Measurements from ENCODE around the gene INSYN2B.

The INSYN2B gene

GRCh38 chr5:169848792-169849191 is 131.5 kb downstream of the INSYN2B start:
- no peak for DNase-seq (ENCODE audit: low spot score)

- no peak for DNase-seq (ENCODE audit: low spot score)
Observed at GRCh38 chr5:169848271-169848670, 132.0 kb downstream of the INSYN2B start.

GRCh38 chr5:169847519-169847918 is 132.8 kb downstream of the INSYN2B start:
- DNase-seq (ENCODE audit: low spot score) = no peak

- DNase-seq (ENCODE audit: low spot score) = no peak
Observed at GRCh38 chr5:169842699-169843098, 137.6 kb downstream of the INSYN2B start.

- DNase-seq (ENCODE audit: low spot score) = no peak
Observed at GRCh38 chr5:169840405-169840804, 139.9 kb downstream of the INSYN2B start.

GRCh38 chr5:169838688-169839087 is 141.6 kb downstream of the INSYN2B start:
- DNase-seq (ENCODE audit: low spot score) = no peak

GRCh38 chr5:169837686-169838085 is 142.6 kb downstream of the INSYN2B start:
- DNase-seq (ENCODE audit: low spot score) = no peak

GRCh38 chr5:169836835-169837536 is 143.3 kb downstream of the INSYN2B start:
- DNase-seq (ENCODE audit: low spot score) = no peak

- peak; percentile 10 for DNase-seq (ENCODE audit: low spot score)
Observed at GRCh38 chr5:169834540-169834939, 145.8 kb downstream of the INSYN2B start.

GRCh38 chr5:169833681-169834292 is 146.5 kb downstream of the INSYN2B start:
- peak; percentile 35 for DNase-seq (ENCODE audit: low spot score)

GRCh38 chr5:169832845-169833244 is 147.4 kb downstream of the INSYN2B start:
- DNase-seq (ENCODE audit: low spot score) = no peak

- DNase-seq (ENCODE audit: low spot score) = no peak
Observed at GRCh38 chr5:169832304-169832703, 148.0 kb downstream of the INSYN2B start.

GRCh38 chr5:169831331-169831730 is 149.0 kb downstream of the INSYN2B start:
- DNase-seq (ENCODE audit: low spot score) = no peak

GRCh38 chr5:169828385-169828784 is 151.9 kb downstream of the INSYN2B start:
- no peak for DNase-seq (ENCODE audit: low spot score)

- no peak for DNase-seq (ENCODE audit: low spot score)
Observed at GRCh38 chr5:169827769-169828168, 152.5 kb downstream of the INSYN2B start.

- DNase-seq (ENCODE audit: low spot score) = peak; percentile 18
Observed at GRCh38 chr5:169826618-169827017, 153.7 kb downstream of the INSYN2B start.

- DNase-seq (ENCODE audit: low spot score) = no peak
Observed at GRCh38 chr5:169817031-169817430, 163.3 kb downstream of the INSYN2B start.

- DNase-seq (ENCODE audit: low spot score) = no peak
Observed at GRCh38 chr5:169814522-169814921, 165.8 kb downstream of the INSYN2B start.
